ENCODE data around the gene TRIM77.
"Not testable (repeated sequence)": the region's sequence is repeated elsewhere in the genome, so short reads cannot be mapped to it uniquely, and the experiment has no call there.

DNA sequence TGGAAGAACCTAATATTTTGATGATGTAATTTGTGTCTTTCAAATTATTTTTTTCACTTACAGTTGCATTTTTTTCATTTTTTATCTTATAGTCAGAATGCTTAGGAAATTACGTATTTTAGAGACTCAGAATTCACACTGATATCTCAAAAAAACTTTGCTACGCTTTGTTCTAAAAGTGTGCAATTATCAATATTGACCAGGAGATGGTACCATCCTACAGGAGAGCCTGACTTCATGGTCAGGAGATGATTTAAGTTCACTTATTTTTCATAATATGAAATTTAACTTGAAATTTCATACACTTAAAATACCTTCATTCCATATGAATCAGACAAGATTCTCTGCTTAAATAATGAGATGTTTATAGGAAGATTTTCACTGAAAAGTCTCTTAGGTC lies 34.7 kb upstream of the TRIM77 start:
- TF ChIP-seq POLR2A (IDR thresholded peaks at IDR 0.05; ENCODE audit: low read length); GATA1 (IDR thresholded peaks at IDR 0.05; ENCODE audit: low read depth, low read length): not testable (repeated sequence)

Measured in erythroblast (primary cell).